Kidney epithelial cell (primary cell): ENCODE results near the gene FGFRL1. TPM values are rescaled to one million over a fixed set of nuclear protein-coding genes. Genes with fewer than 3 reads are reported as not detected.

ENCODE experiments used
- DNase-seq: peaks from one replicate; pipeline ENCODE4 v3.0.0-alpha.2; 2010; ENCODE audit warnings: low read depth
- H3K27me3 ChIP-seq: 2 replicates; pipeline ENCODE4 v1.6.0; 2011; ENCODE audit warnings: low read length; ENCODE audit not compliant: control insufficient read depth, insufficient read depth
- H3K36me3 ChIP-seq: 2 replicates; pipeline ENCODE4 v1.5.1; 2011; ENCODE audit warnings: low read length; ENCODE audit not compliant: control insufficient read depth, insufficient read depth
- H3K4me3 ChIP-seq: 2 replicates; pipeline ENCODE4 v1.5.1; 2011; ENCODE audit warnings: low read depth, mild to moderate bottlenecking, control low read depth, low read length
- total RNA-seq: library from RNA; depleted of rRNA; stranded (reverse); fragments of >200 nt; gene quantifications from 2 replicates; pipeline ENCODE4 v1.2.3, GENCODE V29; 2015
- TF ChIP-seq, protein P1 (sequence below): IDR thresholded peaks from 2 replicates; pipeline ENCODE4 v1.5.1; 2011; ENCODE audit warnings: mild to moderate bottlenecking, moderate library complexity, low read length, control low read depth, inconsistent platforms; ENCODE audit not compliant: insufficient read depth, poor library complexity, severe bottlenecking

FGFRL1 gene
- total RNA-seq, 1 donor from 2014 or later, result 39.2 TPM

DNA sequence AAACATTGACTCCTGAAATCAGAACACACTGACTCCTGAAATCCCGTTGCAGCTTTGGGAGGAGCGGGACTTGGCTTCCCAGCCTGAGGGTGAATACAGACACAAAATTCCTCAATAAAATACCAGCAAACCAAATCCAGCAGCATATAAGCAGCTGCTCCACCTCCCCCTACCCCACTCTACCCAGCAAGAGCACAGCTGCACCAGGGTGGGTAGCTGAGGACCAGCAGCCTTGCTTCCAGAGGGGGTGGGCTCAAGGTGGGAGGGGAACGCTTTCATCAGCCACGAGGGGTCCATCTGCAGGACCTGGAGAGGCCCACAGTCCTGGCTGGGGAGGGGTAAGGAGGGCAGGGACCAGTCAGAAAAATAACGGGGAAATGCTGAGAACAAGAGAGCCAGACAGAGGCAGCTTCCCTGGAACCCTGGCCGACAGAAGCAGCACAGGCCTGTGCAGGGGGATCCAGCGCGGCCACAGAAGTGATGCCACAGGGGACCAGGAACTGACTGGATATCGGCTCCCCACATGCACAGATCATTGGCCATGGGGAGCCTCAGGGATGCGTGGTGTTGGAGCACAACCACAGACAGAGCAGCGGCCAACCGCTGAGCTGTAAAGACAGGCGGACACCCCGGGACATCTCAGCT lies 49.8 kb downstream of the FGFRL1 start:
- H3K4me3 ChIP-seq, result no peak overlapping the region
- peaks cover 53% of the 10 kb centered on the region for H3K27me3 ChIP-seq
- no peak for DNase-seq
- TF ChIP-seq, protein P1, sequence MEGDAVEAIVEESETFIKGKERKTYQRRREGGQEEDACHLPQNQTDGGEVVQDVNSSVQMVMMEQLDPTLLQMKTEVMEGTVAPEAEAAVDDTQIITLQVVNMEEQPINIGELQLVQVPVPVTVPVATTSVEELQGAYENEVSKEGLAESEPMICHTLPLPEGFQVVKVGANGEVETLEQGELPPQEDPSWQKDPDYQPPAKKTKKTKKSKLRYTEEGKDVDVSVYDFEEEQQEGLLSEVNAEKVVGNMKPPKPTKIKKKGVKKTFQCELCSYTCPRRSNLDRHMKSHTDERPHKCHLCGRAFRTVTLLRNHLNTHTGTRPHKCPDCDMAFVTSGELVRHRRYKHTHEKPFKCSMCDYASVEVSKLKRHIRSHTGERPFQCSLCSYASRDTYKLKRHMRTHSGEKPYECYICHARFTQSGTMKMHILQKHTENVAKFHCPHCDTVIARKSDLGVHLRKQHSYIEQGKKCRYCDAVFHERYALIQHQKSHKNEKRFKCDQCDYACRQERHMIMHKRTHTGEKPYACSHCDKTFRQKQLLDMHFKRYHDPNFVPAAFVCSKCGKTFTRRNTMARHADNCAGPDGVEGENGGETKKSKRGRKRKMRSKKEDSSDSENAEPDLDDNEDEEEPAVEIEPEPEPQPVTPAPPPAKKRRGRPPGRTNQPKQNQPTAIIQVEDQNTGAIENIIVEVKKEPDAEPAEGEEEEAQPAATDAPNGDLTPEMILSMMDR, result no peak
- H3K36me3 ChIP-seq, result no peaks in the 10 kb centered on the region

DNA sequence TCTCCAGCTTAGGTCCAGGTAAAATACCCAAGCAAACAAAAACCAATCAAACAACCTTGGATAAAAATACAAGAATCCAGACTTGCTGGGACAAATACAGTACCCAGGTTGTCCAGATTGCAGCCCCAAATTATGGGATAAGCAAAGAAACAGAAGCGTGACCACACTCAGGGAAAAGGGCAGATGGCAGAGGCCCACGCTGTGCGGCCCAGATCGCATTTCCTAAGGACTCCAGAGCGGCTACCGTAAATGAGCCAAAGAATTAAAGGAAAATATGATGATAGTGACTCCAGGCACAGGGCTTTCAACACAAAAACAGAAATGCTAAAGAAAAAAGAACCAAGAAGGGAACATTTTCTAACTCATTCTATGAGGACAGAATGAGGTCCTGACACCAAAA lies 50.3 kb downstream of the FGFRL1 start:
- H3K4me3 ChIP-seq, result no peak overlapping the region
- TF ChIP-seq, protein P1, result no peak
- no peaks in the 10 kb centered on the region for H3K36me3 ChIP-seq
- peaks cover 49% of the 10 kb centered on the region for H3K27me3 ChIP-seq
- no peak for DNase-seq

DNA sequence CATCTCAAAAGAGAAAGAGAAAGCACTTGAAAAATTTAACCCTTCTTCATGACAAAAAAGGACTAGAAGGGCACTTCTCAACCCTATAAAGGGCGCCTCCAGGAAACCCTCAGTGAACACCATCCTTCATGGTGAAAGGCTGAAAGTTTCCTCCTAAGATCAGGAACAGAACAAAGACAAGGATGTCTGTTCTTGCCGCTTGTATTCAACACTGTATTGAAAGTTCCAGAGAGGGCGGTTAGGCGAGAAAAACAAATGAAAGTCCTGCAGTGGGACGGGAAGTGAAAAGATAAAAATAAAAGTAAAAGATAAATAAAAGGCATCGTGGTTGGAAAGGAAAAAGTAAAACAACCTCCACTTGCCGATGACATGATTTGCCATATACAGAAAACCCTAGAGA lies 51.0 kb downstream of the FGFRL1 start:
- no peak for DNase-seq
- H3K27me3 ChIP-seq, result peaks cover 42% of the 10 kb centered on the region
- no peak overlapping the region for H3K4me3 ChIP-seq
- TF ChIP-seq, protein P1, result no peak
- H3K36me3 ChIP-seq, result no peaks in the 10 kb centered on the region

DNA sequence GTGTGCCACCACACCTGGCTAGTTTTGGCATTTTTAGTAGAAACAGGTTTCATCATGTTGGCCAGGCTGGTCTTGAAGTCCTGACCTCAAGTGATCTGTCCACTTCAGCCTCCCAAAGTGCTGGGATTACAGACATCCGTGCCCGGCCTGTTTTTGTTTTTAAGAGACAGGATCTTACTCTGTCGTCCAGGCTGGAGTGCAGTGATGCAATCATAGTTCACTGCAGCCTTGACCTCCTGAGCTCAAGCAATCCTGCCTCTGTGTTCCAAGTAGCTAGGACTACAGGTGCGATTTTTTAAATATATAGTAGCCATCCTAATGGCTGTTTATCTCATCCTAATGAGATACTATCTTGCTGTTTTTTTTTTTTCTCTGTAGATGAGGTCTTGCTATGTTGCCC lies 54.3 kb downstream of the FGFRL1 start:
- no peak for DNase-seq
- H3K4me3 ChIP-seq, result no peak overlapping the region
- H3K27me3 ChIP-seq, result peaks cover 19% of the 10 kb centered on the region
- H3K36me3 ChIP-seq, result no peaks in the 10 kb centered on the region
- TF ChIP-seq, protein P1, result no peak

DNA sequence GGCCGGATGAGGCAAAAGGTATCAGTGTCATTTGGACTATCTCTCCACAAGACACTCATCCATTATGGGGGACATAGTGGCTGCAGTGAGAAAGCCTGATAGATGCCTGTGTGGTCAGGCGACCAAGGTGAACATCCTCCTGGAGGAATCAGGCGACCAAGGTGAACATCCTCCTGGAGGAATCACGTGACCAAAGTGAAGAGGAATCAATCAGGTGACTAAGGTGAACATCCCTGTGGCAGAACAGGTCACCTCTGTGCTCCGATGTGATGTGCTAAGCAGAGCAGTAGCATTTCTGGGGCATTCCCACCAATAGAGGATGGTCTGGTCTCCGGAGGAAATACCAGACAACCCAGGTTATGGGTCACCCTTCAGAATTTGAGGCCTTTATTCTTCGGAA lies 58.0 kb downstream of the FGFRL1 start:
- Histone ChIP-seq H3K4me3 (no peak overlapping the region), H3K27me3 (peaks cover 11% of the 10 kb centered on the region), H3K36me3 (no peaks in the 10 kb centered on the region)
- TF ChIP-seq, protein P1, result no peak
- no peak for DNase-seq

DNA sequence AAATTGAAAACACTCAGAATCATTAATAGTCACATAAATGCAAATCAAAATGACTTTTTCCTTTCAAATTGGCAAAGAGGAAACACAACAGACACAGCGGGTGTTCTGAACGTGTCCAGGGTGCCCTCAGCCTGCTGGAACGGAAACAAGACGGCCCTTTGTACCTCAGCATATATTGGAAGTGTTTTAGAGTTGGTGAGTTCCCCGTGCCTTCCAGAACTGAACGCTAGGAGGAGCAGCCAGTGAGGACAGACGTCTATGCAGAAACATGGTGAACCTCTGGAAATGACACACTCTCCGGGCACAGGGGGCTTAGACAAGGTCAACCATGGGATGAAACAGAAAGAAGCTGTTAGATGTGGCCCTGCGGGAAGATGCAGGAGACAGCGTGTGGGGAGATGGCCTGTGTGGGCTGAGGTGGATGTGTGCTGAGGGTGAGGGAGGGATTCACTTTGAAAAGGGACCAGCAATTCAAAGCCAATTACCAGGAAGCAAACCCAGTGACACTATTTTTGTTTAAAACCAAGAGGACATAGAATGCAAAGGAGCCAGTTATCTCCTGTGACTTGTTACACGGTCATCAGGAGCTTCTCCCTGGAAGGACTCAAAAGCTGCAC lies 61.5 kb downstream of the FGFRL1 start:
- H3K36me3 ChIP-seq, result no peaks in the 10 kb centered on the region
- no peak for DNase-seq
- no peak overlapping the region for H3K4me3 ChIP-seq
- peaks cover 3% of the 10 kb centered on the region for H3K27me3 ChIP-seq
- TF ChIP-seq, protein P1, result peak; percentile 85
